GM13976 (cell line): ENCODE results near the gene EPDR1.

Experiments used
- DNase-seq: peaks from one replicate; pipeline ENCODE4 v3.0.0; 2012; ENCODE audit warnings: low spot score
- in situ Hi-C: fragments of 300-500 bp; cut with MboI; formaldehyde crosslinking; loops from one replicate; pipeline ENCODE4 v1.12.0; 2022; ENCODE audit warnings: low sequenced_read_pairs, mixed read lengths, inconsistent platforms; ENCODE audit not compliant: unreplicated experiment
- TF ChIP-seq, protein P1 (sequence below): IDR thresholded peaks from 2 replicates; pipeline ENCODE4 v1.5.1; 2012; ENCODE audit warnings: borderline replicate concordance, mild to moderate bottlenecking; ENCODE audit not compliant: insufficient read depth; ENCODE audit errors: extremely low read depth, missing control alignments, control extremely low read depth

The EPDR1 gene

GRCh38 chr7:37920305-37920848, at the start of gene EPDR1:
Gene EPDR1, plus strand, starts transcription at chr7:37920640. Its CDS starts 300 bp downstream, at chr7:37920940.
- peak; percentile 35 for DNase-seq
- in situ Hi-C loops = loop anchor here (25.0 kb wide), 1 partner anchor 417 kb away; no protein-coding TSS in a partner anchor
- TF ChIP-seq, protein P1, sequence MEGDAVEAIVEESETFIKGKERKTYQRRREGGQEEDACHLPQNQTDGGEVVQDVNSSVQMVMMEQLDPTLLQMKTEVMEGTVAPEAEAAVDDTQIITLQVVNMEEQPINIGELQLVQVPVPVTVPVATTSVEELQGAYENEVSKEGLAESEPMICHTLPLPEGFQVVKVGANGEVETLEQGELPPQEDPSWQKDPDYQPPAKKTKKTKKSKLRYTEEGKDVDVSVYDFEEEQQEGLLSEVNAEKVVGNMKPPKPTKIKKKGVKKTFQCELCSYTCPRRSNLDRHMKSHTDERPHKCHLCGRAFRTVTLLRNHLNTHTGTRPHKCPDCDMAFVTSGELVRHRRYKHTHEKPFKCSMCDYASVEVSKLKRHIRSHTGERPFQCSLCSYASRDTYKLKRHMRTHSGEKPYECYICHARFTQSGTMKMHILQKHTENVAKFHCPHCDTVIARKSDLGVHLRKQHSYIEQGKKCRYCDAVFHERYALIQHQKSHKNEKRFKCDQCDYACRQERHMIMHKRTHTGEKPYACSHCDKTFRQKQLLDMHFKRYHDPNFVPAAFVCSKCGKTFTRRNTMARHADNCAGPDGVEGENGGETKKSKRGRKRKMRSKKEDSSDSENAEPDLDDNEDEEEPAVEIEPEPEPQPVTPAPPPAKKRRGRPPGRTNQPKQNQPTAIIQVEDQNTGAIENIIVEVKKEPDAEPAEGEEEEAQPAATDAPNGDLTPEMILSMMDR = no peak

DNA sequence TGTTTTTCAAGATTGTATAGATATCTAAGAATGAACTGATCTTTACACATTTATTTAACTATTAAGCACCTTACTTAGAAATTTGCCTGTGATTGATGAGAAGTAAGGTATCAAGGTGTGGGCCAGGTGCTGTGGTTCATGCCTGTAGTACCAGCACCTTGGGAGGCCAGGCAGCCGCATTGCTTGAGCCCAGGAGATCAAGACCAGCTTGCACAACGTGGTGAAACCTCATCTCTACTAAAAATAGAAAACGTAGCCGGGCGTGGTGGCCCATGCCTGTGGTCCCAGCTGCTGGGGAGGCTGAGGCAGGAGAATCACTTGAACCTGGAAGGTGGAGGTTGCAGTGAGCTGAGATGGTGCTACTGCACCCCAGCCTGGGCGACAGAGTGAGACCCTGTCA, 38.4 kb upstream of the EPDR1 start:
- no peak for DNase-seq
- TF ChIP-seq, protein P1 = no peak
- in situ Hi-C loops = no loop called here

DNA sequence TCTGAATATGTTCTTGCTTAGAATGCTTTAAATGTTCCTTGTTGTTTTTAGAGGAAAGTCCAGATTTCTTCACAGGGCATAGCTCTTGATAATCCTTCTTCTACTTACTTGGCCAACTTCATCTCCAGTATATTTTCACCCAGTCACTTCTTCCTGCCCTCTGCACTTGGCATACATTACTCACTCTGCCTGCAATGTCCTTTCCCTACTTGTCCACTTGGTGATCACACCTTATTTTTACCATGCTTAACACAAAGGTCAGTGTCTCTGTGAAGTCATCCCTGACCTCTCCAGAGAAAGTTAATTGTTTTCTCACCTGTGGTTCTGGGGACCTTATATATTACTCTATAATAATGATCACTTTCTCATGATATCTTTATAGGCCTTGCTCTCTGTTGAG, 27.1 kb upstream of the EPDR1 start:
- DNase-seq = no peak
- TF ChIP-seq, protein P1 = no peak
- in situ Hi-C loops = no loop called here

GRCh38 chr7:37894671-37895070, 25.8 kb upstream of the EPDR1 start:
- in situ Hi-C loops = no loop called here
- TF ChIP-seq, protein P1 = no peak
- no peak for DNase-seq

DNA sequence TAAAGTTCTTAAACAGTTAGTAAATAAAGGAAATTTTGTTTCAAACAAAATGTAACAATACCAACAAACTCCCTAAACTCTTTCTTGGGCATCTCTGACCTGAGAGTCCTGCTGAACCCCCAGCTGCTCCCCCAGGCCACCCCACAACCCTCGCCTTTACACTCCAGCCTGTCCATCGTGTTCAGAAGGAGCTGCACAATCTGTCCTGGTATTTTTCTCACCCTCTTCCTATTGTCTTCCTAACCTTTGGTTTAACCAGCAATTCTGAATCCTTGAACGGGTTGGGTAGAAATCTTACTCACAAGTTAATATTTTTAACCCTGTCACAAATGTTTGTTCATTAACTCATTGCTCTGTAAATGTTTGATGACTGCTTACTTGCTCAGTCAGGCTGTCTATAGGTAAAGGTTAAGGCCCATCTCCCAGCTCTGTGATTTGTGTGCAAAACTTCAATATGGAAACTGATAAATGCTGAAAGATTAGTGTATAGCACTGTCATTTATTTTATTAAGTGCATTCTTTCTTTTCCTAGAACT, 20.7 kb upstream of the EPDR1 start:
- in situ Hi-C loops = loop anchor here (10.0 to 25.0 kb wide), 3 partner anchors 205 to 438 kb away; no protein-coding TSS in a partner anchor
- TF ChIP-seq, protein P1 = no peak
- DNase-seq = no peak

DNA sequence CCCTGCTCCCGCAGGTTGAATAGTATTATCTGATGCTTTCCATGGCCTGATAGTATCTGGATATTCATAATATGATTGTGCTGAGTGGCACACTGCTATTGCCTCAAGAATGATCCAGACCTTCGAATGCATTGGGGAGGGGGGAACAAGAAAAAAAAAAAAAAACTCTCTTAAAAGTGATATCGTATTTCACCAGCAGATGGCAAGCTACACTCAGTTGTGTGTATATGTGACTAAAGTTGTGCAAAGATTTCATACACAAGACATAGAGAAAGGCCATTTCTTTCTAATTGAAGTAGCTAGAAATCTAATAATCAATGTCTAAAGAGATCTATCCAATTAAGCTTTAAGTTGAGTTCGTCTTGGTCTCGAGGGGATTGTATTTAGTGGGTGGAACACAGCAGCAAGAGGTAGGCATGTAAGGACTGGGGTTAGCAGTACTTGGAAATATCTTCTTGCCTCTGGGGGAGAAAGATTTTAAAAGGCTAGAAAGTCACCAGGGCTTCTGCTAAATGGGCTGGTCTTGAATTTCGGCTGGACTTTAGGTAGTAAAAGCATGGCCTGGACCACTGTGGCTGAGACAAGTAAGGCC, 19.1 kb upstream of the EPDR1 start:
- TF ChIP-seq, protein P1 = peak; percentile 40
- no peak for DNase-seq

More for the DNA sequence above, 19.1 kb upstream of the EPDR1 start:
- in situ Hi-C loops = loop anchor here (10.0 to 25.0 kb wide), 3 partner anchors 203 to 436 kb away; no protein-coding TSS in a partner anchor
